Muscle layer of duodenum (tissue), 2 donors: ENCODE measurements around the gene AFG3L2.

ENCODE experiments used
- H3K27ac ChIP-seq: one replicate; pipeline ENCODE4 v1.7.0; 2013; ENCODE audit warnings: mild to moderate bottlenecking, low read length
- H3K27me3 ChIP-seq: one replicate; pipeline ENCODE4 v1.7.0; 2013; ENCODE audit warnings: low read depth, mild to moderate bottlenecking, control low read depth, low read length
- H3K36me3 ChIP-seq, 2 donors: one replicate each; pipeline ENCODE4 v1.7.0; 2013; ENCODE audit warnings: low read length in 2 of 2, control low read depth in 1 of 2, mild to moderate bottlenecking in 1 of 2; ENCODE audit not compliant: insufficient read depth in 2 of 2, control insufficient read depth in 1 of 2
- H3K4me1 ChIP-seq, 2 donors: one replicate each; pipeline ENCODE4 v1.7.0; 2013; ENCODE audit warnings: low read length in 2 of 2, mild to moderate bottlenecking in 2 of 2, control low read depth in 1 of 2, moderate library complexity in 1 of 2; ENCODE audit not compliant: insufficient read depth in 2 of 2, control insufficient read depth in 1 of 2
- H3K4me3 ChIP-seq, 2 donors: one replicate each; pipeline ENCODE4 v1.7.0; 2013; ENCODE audit warnings: low read length in 2 of 2, low read depth in 1 of 2, mild to moderate bottlenecking in 1 of 2
- H3K9me3 ChIP-seq, 2 donors: one replicate each; pipeline ENCODE4 v1.7.0; 2013; ENCODE audit warnings: low read length in 2 of 2, control low read depth in 1 of 2, mild to moderate bottlenecking in 1 of 2; ENCODE audit not compliant: control insufficient read depth in 1 of 2
- donor health status: healthy.

AFG3L2 gene

GRCh38 chr18:12374401-12374800, 2.6 kb downstream of the AFG3L2 start:
- Histone ChIP-seq H3K4me1 (peaks cover 10 to 33% of the 10 kb centered on the region in 2 donors), H3K9me3 (no peaks in the 10 kb centered on the region), H3K36me3 (peaks cover 0 to 4% of the 10 kb centered on the region in 2 donors), H3K27me3 (no peaks in the 10 kb centered on the region), H3K4me3 (no peak overlapping the region), H3K27ac (peak overlapping the region; percentile 19)

- no peaks in the 10 kb centered on the region for H3K9me3 ChIP-seq
- H3K36me3 ChIP-seq: peaks cover 5 to 9% of the 10 kb centered on the region in 2 donors
- peaks cover 10 to 33% of the 10 kb centered on the region in 2 donors for H3K4me1 ChIP-seq
- H3K27me3 ChIP-seq: no peaks in the 10 kb centered on the region
- peak overlapping the region; percentile 19 for H3K27ac ChIP-seq
- no peak overlapping the region for H3K4me3 ChIP-seq
Observed at GRCh38 chr18:12373771-12374116, 3.3 kb downstream of the AFG3L2 start.

GRCh38 chr18:12373116-12373770, 3.8 kb downstream of the AFG3L2 start:
- H3K9me3 ChIP-seq: no peaks in the 10 kb centered on the region
- no peaks in the 10 kb centered on the region for H3K27me3 ChIP-seq
- no peak overlapping the region for H3K4me3 ChIP-seq
- H3K4me1 ChIP-seq: peaks cover 10 to 33% of the 10 kb centered on the region in 2 donors
- peak overlapping the region; percentile 32 for H3K27ac ChIP-seq
- H3K36me3 ChIP-seq: peaks cover 6 to 11% of the 10 kb centered on the region in 2 donors

GRCh38 chr18:12372406-12372805, 4.6 kb downstream of the AFG3L2 start:
- H3K27me3 ChIP-seq: no peaks in the 10 kb centered on the region
- H3K4me1 ChIP-seq: peaks cover 10 to 33% of the 10 kb centered on the region in 2 donors
- peak overlapping the region in 1 of 2 donors; percentile 5 for H3K4me3 ChIP-seq
- peak overlapping the region; percentile 7 for H3K27ac ChIP-seq
- peaks cover 6 to 14% of the 10 kb centered on the region in 2 donors for H3K36me3 ChIP-seq
- no peaks in the 10 kb centered on the region for H3K9me3 ChIP-seq

GRCh38 chr18:12371590-12371989, 5.4 kb downstream of the AFG3L2 start:
- no peaks in the 10 kb centered on the region for H3K9me3 ChIP-seq
- peaks cover 10 to 33% of the 10 kb centered on the region in 2 donors for H3K4me1 ChIP-seq
- H3K27ac ChIP-seq: peak overlapping the region; percentile 58
- peaks cover 9 to 18% of the 10 kb centered on the region in 2 donors for H3K36me3 ChIP-seq
- H3K27me3 ChIP-seq: no peaks in the 10 kb centered on the region
- H3K4me3 ChIP-seq: no peak overlapping the region

GRCh38 chr18:12369211-12369610, 7.8 kb downstream of the AFG3L2 start:
- H3K4me3 ChIP-seq: no peak overlapping the region

GRCh38 chr18:12366784-12367183, 10.2 kb downstream of the AFG3L2 start:
- Histone ChIP-seq H3K4me1 (peaks cover 0 to 12% of the 10 kb centered on the region in 2 donors), H3K36me3 (peaks cover 37 to 41% of the 10 kb centered on the region in 2 donors), H3K27me3 (no peaks in the 10 kb centered on the region), H3K9me3 (no peaks in the 10 kb centered on the region), H3K27ac (peak overlapping the region; percentile 40), H3K4me3 (no peak overlapping the region)

More at GRCh38 chr18:12369211-12369610, 7.8 kb downstream of the AFG3L2 start:
- H3K9me3 ChIP-seq: no peaks in the 10 kb centered on the region
- peaks cover 23 to 29% of the 10 kb centered on the region in 2 donors for H3K36me3 ChIP-seq
- no peak overlapping the region for H3K27ac ChIP-seq
- peaks cover 6 to 23% of the 10 kb centered on the region in 2 donors for H3K4me1 ChIP-seq
- H3K27me3 ChIP-seq: no peaks in the 10 kb centered on the region

GRCh38 chr18:12366379-12366778, 10.6 kb downstream of the AFG3L2 start:
- H3K27me3 ChIP-seq: no peaks in the 10 kb centered on the region
- no peak overlapping the region for H3K4me3 ChIP-seq
- peaks cover 38 to 41% of the 10 kb centered on the region in 2 donors for H3K36me3 ChIP-seq
- no peaks in the 10 kb centered on the region for H3K9me3 ChIP-seq
- H3K4me1 ChIP-seq: peaks cover 0 to 12% of the 10 kb centered on the region in 2 donors
- peak overlapping the region; percentile 40 for H3K27ac ChIP-seq

GRCh38 chr18:12362473-12363174, 14.4 kb downstream of the AFG3L2 start:
- peaks cover 0 to 12% of the 10 kb centered on the region in 2 donors for H3K4me1 ChIP-seq
- no peaks in the 10 kb centered on the region for H3K9me3 ChIP-seq
- no peak overlapping the region for H3K4me3 ChIP-seq
- H3K27me3 ChIP-seq: no peaks in the 10 kb centered on the region
- peak overlapping the region; percentile 6 for H3K27ac ChIP-seq
- H3K36me3 ChIP-seq: peaks cover 55 to 58% of the 10 kb centered on the region in 2 donors

GRCh38 chr18:12361770-12362378, 15.2 kb downstream of the AFG3L2 start:
- Histone ChIP-seq H3K4me3 (no peak overlapping the region), H3K27ac (peak overlapping the region; percentile 39), H3K4me1 (peaks cover 0 to 12% of the 10 kb centered on the region in 2 donors), H3K9me3 (no peaks in the 10 kb centered on the region), H3K36me3 (peaks cover 50 to 55% of the 10 kb centered on the region in 2 donors), H3K27me3 (no peaks in the 10 kb centered on the region)

- peaks cover 0 to 3% of the 10 kb centered on the region in 2 donors for H3K4me1 ChIP-seq
- peaks cover 46 to 55% of the 10 kb centered on the region in 2 donors for H3K36me3 ChIP-seq
- no peak overlapping the region for H3K27ac ChIP-seq
- H3K9me3 ChIP-seq: no peaks in the 10 kb centered on the region
- no peaks in the 10 kb centered on the region for H3K27me3 ChIP-seq
- H3K4me3 ChIP-seq: no peak overlapping the region
Observed at GRCh38 chr18:12359515-12359927, 17.5 kb downstream of the AFG3L2 start.
